ENCODE data around the gene CPSF2.
"Not testable (repeated sequence)": the region's sequence is repeated elsewhere in the genome, so short reads cannot be mapped to it uniquely, and the experiment has no call there.

The CPSF2 gene

GRCh38 chr14:92176476-92176875, 54.7 kb downstream of the CPSF2 start:
- TF ChIP-seq CTCF (IDR thresholded peaks at IDR 0.05; ENCODE audit: control insufficient read depth, extremely low read depth, insufficient read depth) = no peak
- no peak for DNase-seq (ENCODE audit: low read depth)
- H3K4me3 ChIP-seq (ENCODE audit: low read depth, low read length) = no peak overlapping the region

GRCh38 chr14:92179178-92179577, 57.4 kb downstream of the CPSF2 start:
- H3K4me3 ChIP-seq (ENCODE audit: low read depth, low read length); DNase-seq (ENCODE audit: low read depth): not testable (repeated sequence)

GRCh38 chr14:92185559-92185958, 63.8 kb downstream of the CPSF2 start:
- no peak overlapping the region for H3K4me3 ChIP-seq (ENCODE audit: low read depth, low read length)
- no peak for DNase-seq (ENCODE audit: low read depth)
- no peak for TF ChIP-seq CTCF (IDR thresholded peaks at IDR 0.05; ENCODE audit: control insufficient read depth, extremely low read depth, insufficient read depth)

GRCh38 chr14:92187616-92188015, 65.8 kb downstream of the CPSF2 start:
- not testable (repeated sequence) for DNase-seq (ENCODE audit: low read depth); H3K4me3 ChIP-seq (ENCODE audit: low read depth, low read length)

- DNase-seq (ENCODE audit: low read depth) = no peak
- H3K4me3 ChIP-seq (ENCODE audit: low read depth, low read length) = no peak overlapping the region
- TF ChIP-seq CTCF (IDR thresholded peaks at IDR 0.05; ENCODE audit: control insufficient read depth, extremely low read depth, insufficient read depth) = no peak
Observed at GRCh38 chr14:92190768-92191167, 69.0 kb downstream of the CPSF2 start.

- DNase-seq (ENCODE audit: low read depth) = no peak
- TF ChIP-seq CTCF (IDR thresholded peaks at IDR 0.05; ENCODE audit: control insufficient read depth, extremely low read depth, insufficient read depth) = no peak
- no peak overlapping the region for H3K4me3 ChIP-seq (ENCODE audit: low read depth, low read length)
Observed at GRCh38 chr14:92198804-92199203, 77.0 kb downstream of the CPSF2 start.

GRCh38 chr14:92199763-92200162, 78.0 kb downstream of the CPSF2 start:
- H3K4me3 ChIP-seq (ENCODE audit: low read depth, low read length) = no peak overlapping the region
- no peak for DNase-seq (ENCODE audit: low read depth)
- 0 out of 2 replicates have a peak, but pooled peaks have one; percentile 5 for TF ChIP-seq CTCF (IDR thresholded peaks at IDR 0.05; ENCODE audit: control insufficient read depth, extremely low read depth, insufficient read depth)

GRCh38 chr14:92203116-92203515, 81.3 kb downstream of the CPSF2 start:
- DNase-seq (ENCODE audit: low read depth) = no peak
- no peak overlapping the region for H3K4me3 ChIP-seq (ENCODE audit: low read depth, low read length)
- no peak for TF ChIP-seq CTCF (IDR thresholded peaks at IDR 0.05; ENCODE audit: control insufficient read depth, extremely low read depth, insufficient read depth)
